GM23338 (cell line): Measurements from ENCODE around the gene GALNT1. TPM values are rescaled to one million over a fixed set of nuclear protein-coding genes. Genes with fewer than 3 reads are reported as not detected.

Experiments used
- ATAC-seq: fragments of 200-7000 bp; cut with Tn5 transposase; 3 replicates; pipeline ENCODE4 v1.9.1; 2020
- DNase-seq: peaks from one replicate; pipeline ENCODE4 v3.0.0-alpha.2; 2015; ENCODE audit warnings: low spot score
- H2AFZ ChIP-seq: fragments of 200-600 bp; sonication (generic); 2 replicates; pipeline ENCODE4 v1.8.0; 2016; ENCODE audit warnings: antibody characterized with exemption, mild to moderate bottlenecking, moderate library complexity
- H3F3A ChIP-seq: fragments of 200-600 bp; sonication (generic); replicated peaks from 2 replicates; pipeline ENCODE4 v1.8.0; 2017; ENCODE audit warnings: antibody characterized with exemption, mixed run types, low read depth
- H3K27ac ChIP-seq: fragments of 200-600 bp; sonication (generic); 2 replicates; pipeline ENCODE4 v1.6.1; 2016; ENCODE audit warnings: low read depth
- H3K27me3 ChIP-seq: fragments of 200-600 bp; sonication (generic); 2 replicates; pipeline ENCODE4 v1.8.0; 2016; ENCODE audit warnings: mild to moderate bottlenecking, mixed run types, moderate library complexity; ENCODE audit not compliant: insufficient read depth
- H3K36me3 ChIP-seq: fragments of 200-600 bp; sonication (generic); 2 replicates; pipeline ENCODE4 v1.8.0; 2016; ENCODE audit warnings: mild to moderate bottlenecking; ENCODE audit not compliant: insufficient read depth
- H3K4me1 ChIP-seq: fragments of 200-600 bp; sonication (generic); 2 replicates; pipeline ENCODE4 v1.8.0; 2016; ENCODE audit warnings: mild to moderate bottlenecking, moderate library complexity; ENCODE audit not compliant: insufficient read depth
- H3K4me2 ChIP-seq: fragments of 200-600 bp; sonication (generic); 2 replicates; pipeline ENCODE4 v1.7.1; 2017; ENCODE audit warnings: mixed run types
- H3K4me3 ChIP-seq: fragments of 200-600 bp; sonication (generic); 2 replicates; pipeline ENCODE4 v1.6.1; 2016; ENCODE audit warnings: mixed run types
- H3K79me2 ChIP-seq: fragments of 200-600 bp; sonication (generic); replicated peaks from 2 replicates; pipeline ENCODE4 v1.8.0; 2017; ENCODE audit warnings: mild to moderate bottlenecking; ENCODE audit not compliant: insufficient read depth
- H3K9me2 ChIP-seq: fragments of 200-600 bp; sonication (generic); 2 replicates; pipeline ENCODE4 v1.8.0; 2017; ENCODE audit not compliant: insufficient read depth
- H4K20me1 ChIP-seq: fragments of 200-600 bp; sonication (generic); replicated peaks from 2 replicates; pipeline ENCODE4 v1.8.0; 2017; ENCODE audit warnings: mild to moderate bottlenecking; ENCODE audit not compliant: insufficient read depth
- H3K27ac Mint-ChIP-seq: 2 replicates; pipeline ENCODE4 v1.8.0; 2020; ENCODE audit warnings: inconsistent platforms, mild to moderate bottlenecking, moderate library complexity, mixed read lengths
- H3K27me3 Mint-ChIP-seq: 3 replicates; pipeline ENCODE4 v1.8.0; 2022; ENCODE audit warnings: low read depth, mild to moderate bottlenecking, moderate library complexity, mixed read lengths, inconsistent platforms; ENCODE audit not compliant: insufficient read depth, poor library complexity
- H3K36me3 Mint-ChIP-seq: 3 replicates; pipeline ENCODE4 v1.8.0; 2021; ENCODE audit warnings: low read depth, mild to moderate bottlenecking, inconsistent platforms, moderate library complexity, mixed read lengths
- H3K4me1 Mint-ChIP-seq: 3 replicates; pipeline ENCODE4 v1.8.0; 2020; ENCODE audit warnings: mild to moderate bottlenecking, inconsistent platforms, mixed read lengths
- H3K4me3 Mint-ChIP-seq: 3 replicates; pipeline ENCODE4 v1.8.0; 2021; ENCODE audit warnings: moderate library complexity, mild to moderate bottlenecking, inconsistent platforms, mixed read lengths
- H3K9me3 Mint-ChIP-seq: 3 replicates; pipeline ENCODE4 v1.8.0; 2020; ENCODE audit warnings: moderate library complexity, mild to moderate bottlenecking, inconsistent platforms, mixed read lengths
- CREB1 ChIP-seq: fragments of 250-450 bp; sonication (Bioruptor Pico); IDR thresholded peaks from 2 replicates; pipeline ENCODE4 v1.5.0; 2020; ENCODE audit warnings: low read depth, mild to moderate bottlenecking, moderate library complexity
- EZH2 ChIP-seq: fragments of 200-600 bp; sonication (generic); IDR thresholded peaks from one replicate; pipeline ENCODE4 v1.8.0; 2017; ENCODE audit warnings: antibody characterized with exemption, mild to moderate bottlenecking, low read depth; ENCODE audit not compliant: unreplicated experiment
- EZH2phosphoT487 ChIP-seq: fragments of 200-600 bp; sonication (generic); IDR thresholded peaks from one replicate; pipeline ENCODE4 v1.8.1; 2018; ENCODE audit warnings: antibody characterized with exemption; ENCODE audit not compliant: unreplicated experiment
- JUNB ChIP-seq: IDR thresholded peaks from one replicate; pipeline ENCODE4 v1.6.1; 2016; ENCODE audit warnings: antibody characterized with exemption; ENCODE audit not compliant: unreplicated experiment
- NANOG ChIP-seq: IDR thresholded peaks from 2 replicates; pipeline ENCODE4 v1.6.1; 2016; ENCODE audit warnings: antibody characterized with exemption, borderline replicate concordance
- POLR2AphosphoS5 ChIP-seq: IDR thresholded peaks from 2 replicates; pipeline ENCODE4 v1.6.1; 2016; ENCODE audit warnings: antibody characterized with exemption, low read depth
- STAT1 ChIP-seq: IDR thresholded peaks from one replicate; pipeline ENCODE4 v1.6.1; 2016; ENCODE audit warnings: antibody characterized with exemption; ENCODE audit not compliant: unreplicated experiment
- ZNF114 ChIP-seq: fragments of 250-450 bp; sonication (Bioruptor Pico); IDR thresholded peaks from 2 replicates; pipeline ENCODE4 v1.5.0; 2020; ENCODE audit warnings: mild to moderate bottlenecking, moderate library complexity
- ZNF331 ChIP-seq: fragments of 250-450 bp; sonication (Bioruptor Pico); IDR thresholded peaks from 2 replicates; pipeline ENCODE4 v1.5.0; 2020; ENCODE audit warnings: low read depth, mild to moderate bottlenecking, moderate library complexity
- polyA plus RNA-seq: library from polyadenylated mRNA; unstranded; fragments of >200 nt; fragmentation: Nextera tagmentation; extraction: Ambion mirVana; gene quantifications from 2 replicates; pipeline ENCODE4 v1.2.1, GENCODE V29; 2016
- total RNA-seq: library from RNA; depleted of rRNA; stranded (reverse); fragments of >200 nt; shearing (Covaris generic); gene quantifications from 2 replicates; pipeline ENCODE4 v1.2.3, GENCODE V29; 2014
- TF ChIP-seq, protein P1 (sequence below), 2 experiments: fragments of 200-600 bp in 1 of 2; sonication (generic) in 1 of 2; conservative IDR thresholded peaks; 2 replicates each; pipeline versions ENCODE4 v1.5.1 to v1.6.1; 2016 to 2017; ENCODE audit warnings: antibody characterized with exemption in 2 of 2, low read depth in 2 of 2, mild to moderate bottlenecking in 2 of 2, moderate library complexity in 1 of 2
- TF ChIP-seq, protein P2 (sequence below): IDR thresholded peaks from one replicate; pipeline ENCODE4 v1.6.1; 2018; ENCODE audit warnings: antibody characterized with exemption; ENCODE audit not compliant: unreplicated experiment
- TF ChIP-seq, protein P3 (sequence below): IDR thresholded peaks from 2 replicates; pipeline ENCODE4 v1.6.1; 2016; ENCODE audit warnings: antibody characterized with exemption
- TF ChIP-seq, protein P4 (sequence below): fragments of 250-450 bp; sonication (Bioruptor Pico); IDR thresholded peaks from 2 replicates; pipeline ENCODE4 v1.5.0; 2020; ENCODE audit warnings: mild to moderate bottlenecking, moderate library complexity

Gene GALNT1
- total and polyA plus RNA-seq, 2 experiments from 2014 or later: 37.4 to 60.8 TPM

DNA sequence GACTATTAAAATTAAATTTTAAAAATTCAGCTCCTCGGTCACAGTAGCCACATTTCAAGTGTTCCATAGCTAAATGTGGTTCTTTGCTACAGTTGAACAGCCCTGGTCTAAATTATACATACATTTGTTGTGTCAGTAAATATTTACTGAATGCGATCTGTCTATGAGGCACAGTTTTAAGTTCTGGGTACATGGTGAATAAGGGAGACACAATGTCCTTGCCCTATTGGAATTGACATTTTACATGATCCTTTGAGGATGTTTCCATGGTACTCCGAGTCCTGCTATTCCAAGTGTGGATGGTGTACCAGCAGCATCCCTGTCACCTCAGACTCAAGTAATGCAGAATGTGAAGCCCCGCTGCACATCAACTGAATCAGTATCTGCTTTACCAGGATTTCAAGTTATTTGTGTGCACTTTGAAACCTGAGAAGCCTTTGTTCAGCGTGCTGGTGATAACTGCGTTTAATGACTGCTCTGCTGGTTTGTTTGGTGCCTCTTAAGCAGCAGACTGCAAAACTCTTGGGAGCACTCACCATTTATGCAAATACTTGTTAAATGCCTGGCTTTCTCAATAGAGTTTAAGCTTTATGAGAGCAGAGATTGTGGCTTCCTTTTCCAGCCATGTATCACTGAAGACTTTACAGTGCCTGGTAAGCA is 1.5 kb downstream of the GALNT1 start:
- Mint-ChIP-seq H3K27ac (no peak overlapping the region), H3K4me1 (peaks cover 13% of the 10 kb centered on the region), H3K4me3 (peak overlapping the region; percentile 76), H3K9me3 (peaks cover 35% of the 10 kb centered on the region), H3K36me3 (peaks cover 41% of the 10 kb centered on the region), H3K27me3 (no peaks in the 10 kb centered on the region)
- DNase-seq (peak; percentile 17), ATAC-seq (no peak)
- Histone ChIP-seq H3K4me3 (peak overlapping the region; percentile 96), H3F3A (no peaks in the 10 kb centered on the region), H2AFZ (no peak overlapping the region), H4K20me1 (peaks cover 6% of the 10 kb centered on the region), H3K9me2 (no peaks in the 10 kb centered on the region), H3K36me3 (peaks cover 8% of the 10 kb centered on the region), H3K4me2 (peak overlapping the region; percentile 98), H3K79me2 (peaks cover 61% of the 10 kb centered on the region), H3K27ac (no peak overlapping the region), H3K4me1 (peaks cover 18% of the 10 kb centered on the region), H3K27me3 (peaks cover 25% of the 10 kb centered on the region)
- TF ChIP-seq EZH2phosphoT487: no peak
- TF ChIP-seq, protein P1, sequence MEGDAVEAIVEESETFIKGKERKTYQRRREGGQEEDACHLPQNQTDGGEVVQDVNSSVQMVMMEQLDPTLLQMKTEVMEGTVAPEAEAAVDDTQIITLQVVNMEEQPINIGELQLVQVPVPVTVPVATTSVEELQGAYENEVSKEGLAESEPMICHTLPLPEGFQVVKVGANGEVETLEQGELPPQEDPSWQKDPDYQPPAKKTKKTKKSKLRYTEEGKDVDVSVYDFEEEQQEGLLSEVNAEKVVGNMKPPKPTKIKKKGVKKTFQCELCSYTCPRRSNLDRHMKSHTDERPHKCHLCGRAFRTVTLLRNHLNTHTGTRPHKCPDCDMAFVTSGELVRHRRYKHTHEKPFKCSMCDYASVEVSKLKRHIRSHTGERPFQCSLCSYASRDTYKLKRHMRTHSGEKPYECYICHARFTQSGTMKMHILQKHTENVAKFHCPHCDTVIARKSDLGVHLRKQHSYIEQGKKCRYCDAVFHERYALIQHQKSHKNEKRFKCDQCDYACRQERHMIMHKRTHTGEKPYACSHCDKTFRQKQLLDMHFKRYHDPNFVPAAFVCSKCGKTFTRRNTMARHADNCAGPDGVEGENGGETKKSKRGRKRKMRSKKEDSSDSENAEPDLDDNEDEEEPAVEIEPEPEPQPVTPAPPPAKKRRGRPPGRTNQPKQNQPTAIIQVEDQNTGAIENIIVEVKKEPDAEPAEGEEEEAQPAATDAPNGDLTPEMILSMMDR (conservative IDR thresholded peaks at IDR 0.05; ENCODE audit: low read depth in 2 of 2): no peak
- TF ChIP-seq ZNF114: no peak
- no peak for TF ChIP-seq CREB1 (CRISPR knock-in tag)
- TF ChIP-seq ZNF331 (CRISPR knock-in tag): no peak
- TF ChIP-seq NANOG: no peak
- TF ChIP-seq, protein P2, sequence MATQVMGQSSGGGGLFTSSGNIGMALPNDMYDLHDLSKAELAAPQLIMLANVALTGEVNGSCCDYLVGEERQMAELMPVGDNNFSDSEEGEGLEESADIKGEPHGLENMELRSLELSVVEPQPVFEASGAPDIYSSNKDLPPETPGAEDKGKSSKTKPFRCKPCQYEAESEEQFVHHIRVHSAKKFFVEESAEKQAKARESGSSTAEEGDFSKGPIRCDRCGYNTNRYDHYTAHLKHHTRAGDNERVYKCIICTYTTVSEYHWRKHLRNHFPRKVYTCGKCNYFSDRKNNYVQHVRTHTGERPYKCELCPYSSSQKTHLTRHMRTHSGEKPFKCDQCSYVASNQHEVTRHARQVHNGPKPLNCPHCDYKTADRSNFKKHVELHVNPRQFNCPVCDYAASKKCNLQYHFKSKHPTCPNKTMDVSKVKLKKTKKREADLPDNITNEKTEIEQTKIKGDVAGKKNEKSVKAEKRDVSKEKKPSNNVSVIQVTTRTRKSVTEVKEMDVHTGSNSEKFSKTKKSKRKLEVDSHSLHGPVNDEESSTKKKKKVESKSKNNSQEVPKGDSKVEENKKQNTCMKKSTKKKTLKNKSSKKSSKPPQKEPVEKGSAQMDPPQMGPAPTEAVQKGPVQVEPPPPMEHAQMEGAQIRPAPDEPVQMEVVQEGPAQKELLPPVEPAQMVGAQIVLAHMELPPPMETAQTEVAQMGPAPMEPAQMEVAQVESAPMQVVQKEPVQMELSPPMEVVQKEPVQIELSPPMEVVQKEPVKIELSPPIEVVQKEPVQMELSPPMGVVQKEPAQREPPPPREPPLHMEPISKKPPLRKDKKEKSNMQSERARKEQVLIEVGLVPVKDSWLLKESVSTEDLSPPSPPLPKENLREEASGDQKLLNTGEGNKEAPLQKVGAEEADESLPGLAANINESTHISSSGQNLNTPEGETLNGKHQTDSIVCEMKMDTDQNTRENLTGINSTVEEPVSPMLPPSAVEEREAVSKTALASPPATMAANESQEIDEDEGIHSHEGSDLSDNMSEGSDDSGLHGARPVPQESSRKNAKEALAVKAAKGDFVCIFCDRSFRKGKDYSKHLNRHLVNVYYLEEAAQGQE: no peak
- no peak for TF ChIP-seq POLR2AphosphoS5
- TF ChIP-seq EZH2: no peak
- no peak for TF ChIP-seq STAT1
- TF ChIP-seq JUNB: no peak
- TF ChIP-seq, protein P3, sequence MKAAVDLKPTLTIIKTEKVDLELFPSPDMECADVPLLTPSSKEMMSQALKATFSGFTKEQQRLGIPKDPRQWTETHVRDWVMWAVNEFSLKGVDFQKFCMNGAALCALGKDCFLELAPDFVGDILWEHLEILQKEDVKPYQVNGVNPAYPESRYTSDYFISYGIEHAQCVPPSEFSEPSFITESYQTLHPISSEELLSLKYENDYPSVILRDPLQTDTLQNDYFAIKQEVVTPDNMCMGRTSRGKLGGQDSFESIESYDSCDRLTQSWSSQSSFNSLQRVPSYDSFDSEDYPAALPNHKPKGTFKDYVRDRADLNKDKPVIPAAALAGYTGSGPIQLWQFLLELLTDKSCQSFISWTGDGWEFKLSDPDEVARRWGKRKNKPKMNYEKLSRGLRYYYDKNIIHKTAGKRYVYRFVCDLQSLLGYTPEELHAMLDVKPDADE: no peak
- TF ChIP-seq, protein P4, sequence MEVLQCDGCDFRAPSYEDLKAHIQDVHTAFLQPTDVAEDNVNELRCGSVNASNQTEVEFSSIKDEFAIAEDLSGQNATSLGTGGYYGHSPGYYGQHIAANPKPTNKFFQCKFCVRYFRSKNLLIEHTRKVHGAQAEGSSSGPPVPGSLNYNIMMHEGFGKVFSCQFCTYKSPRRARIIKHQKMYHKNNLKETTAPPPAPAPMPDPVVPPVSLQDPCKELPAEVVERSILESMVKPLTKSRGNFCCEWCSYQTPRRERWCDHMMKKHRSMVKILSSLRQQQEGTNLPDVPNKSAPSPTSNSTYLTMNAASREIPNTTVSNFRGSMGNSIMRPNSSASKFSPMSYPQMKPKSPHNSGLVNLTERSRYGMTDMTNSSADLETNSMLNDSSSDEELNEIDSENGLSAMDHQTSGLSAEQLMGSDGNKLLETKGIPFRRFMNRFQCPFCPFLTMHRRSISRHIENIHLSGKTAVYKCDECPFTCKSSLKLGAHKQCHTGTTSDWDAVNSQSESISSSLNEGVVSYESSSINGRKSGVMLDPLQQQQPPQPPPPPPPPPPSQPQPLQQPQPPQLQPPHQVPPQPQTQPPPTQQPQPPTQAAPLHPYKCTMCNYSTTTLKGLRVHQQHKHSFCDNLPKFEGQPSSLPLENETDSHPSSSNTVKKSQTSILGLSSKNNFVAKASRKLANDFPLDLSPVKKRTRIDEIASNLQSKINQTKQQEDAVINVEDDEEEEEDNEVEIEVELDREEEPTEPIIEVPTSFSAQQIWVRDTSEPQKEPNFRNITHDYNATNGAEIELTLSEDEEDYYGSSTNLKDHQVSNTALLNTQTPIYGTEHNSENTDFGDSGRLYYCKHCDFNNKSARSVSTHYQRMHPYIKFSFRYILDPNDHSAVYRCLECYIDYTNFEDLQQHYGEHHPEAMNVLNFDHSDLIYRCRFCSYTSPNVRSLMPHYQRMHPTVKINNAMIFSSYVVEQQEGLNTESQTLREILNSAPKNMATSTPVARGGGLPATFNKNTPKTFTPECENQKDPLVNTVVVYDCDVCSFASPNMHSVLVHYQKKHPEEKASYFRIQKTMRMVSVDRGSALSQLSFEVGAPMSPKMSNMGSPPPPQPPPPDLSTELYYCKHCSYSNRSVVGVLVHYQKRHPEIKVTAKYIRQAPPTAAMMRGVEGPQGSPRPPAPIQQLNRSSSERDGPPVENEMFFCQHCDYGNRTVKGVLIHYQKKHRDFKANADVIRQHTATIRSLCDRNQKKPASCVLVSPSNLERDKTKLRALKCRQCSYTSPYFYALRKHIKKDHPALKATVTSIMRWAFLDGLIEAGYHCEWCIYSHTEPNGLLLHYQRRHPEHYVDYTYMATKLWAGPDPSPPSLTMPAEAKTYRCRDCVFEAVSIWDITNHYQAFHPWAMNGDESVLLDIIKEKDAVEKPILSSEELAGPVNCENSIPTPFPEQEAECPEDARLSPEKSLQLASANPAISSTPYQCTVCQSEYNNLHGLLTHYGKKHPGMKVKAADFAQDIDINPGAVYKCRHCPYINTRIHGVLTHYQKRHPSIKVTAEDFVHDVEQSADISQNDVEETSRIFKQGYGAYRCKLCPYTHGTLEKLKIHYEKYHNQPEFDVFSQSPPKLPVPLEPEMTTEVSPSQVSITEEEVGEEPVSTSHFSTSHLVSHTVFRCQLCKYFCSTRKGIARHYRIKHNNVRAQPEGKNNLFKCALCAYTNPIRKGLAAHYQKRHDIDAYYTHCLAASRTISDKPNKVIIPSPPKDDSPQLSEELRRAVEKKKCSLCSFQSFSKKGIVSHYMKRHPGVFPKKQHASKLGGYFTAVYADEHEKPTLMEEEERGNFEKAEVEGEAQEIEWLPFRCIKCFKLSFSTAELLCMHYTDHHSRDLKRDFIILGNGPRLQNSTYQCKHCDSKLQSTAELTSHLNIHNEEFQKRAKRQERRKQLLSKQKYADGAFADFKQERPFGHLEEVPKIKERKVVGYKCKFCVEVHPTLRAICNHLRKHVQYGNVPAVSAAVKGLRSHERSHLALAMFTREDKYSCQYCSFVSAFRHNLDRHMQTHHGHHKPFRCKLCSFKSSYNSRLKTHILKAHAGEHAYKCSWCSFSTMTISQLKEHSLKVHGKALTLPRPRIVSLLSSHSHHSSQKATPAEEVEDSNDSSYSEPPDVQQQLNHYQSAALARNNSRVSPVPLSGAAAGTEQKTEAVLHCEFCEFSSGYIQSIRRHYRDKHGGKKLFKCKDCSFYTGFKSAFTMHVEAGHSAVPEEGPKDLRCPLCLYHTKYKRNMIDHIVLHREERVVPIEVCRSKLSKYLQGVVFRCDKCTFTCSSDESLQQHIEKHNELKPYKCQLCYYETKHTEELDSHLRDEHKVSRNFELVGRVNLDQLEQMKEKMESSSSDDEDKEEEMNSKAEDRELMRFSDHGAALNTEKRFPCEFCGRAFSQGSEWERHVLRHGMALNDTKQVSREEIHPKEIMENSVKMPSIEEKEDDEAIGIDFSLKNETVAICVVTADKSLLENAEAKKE (CRISPR knock-in tag): no peak
